ENCODE results near the gene ARHGDIA.
"Not testable (repeated sequence)": the region's sequence is repeated elsewhere in the genome, so short reads cannot be mapped to it uniquely, and the experiment has no call there.

ARHGDIA gene

DNA sequence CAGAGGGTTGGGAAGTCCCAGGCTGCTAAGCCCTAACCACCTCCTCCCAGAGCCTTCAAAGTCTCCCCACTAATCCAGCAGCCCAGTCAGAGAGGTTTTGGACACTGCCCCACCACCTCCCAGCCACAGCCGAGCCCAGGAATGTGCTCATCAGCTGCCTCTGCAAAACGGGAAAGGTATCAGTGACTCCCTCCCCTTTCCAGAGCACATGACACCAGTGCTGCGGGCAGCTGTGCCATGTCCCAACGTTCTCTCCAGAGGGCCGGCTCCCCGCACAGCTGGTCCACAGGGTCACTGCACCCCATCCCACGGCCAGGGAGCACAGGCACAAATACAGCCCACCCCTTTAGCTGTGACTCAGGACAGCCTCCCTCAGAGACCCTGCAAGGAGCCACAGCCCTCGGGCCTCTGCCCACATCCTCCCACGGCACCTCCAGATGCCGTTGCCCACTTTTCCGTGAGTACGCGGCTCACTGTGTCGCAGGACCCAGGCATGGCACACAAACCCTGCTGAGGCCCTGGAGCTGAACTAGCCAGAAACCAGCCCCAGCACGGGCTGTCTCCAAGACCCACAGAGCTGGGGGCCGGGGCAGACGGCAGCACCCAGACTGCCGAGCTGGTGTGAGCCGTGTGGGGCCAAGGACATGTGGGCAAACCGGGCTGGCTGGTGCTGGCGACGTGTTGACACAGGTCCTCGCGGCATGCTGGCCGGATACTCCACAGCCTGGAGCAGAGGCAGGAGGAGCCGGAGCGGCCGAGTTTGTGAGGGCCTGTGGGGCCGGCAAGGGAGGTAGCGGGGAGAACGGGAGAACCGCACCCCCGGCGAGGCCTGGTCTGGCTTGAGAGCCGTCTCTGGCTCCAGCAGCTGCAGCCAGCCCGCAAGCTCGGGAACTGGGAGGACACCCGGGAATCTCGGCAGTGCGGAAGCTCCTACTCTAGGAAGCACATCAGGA lies 30.0 kb downstream of the ARHGDIA start:
- TF ChIP-seq CTCF (IDR thresholded peaks at IDR 0.05; ENCODE audit: insufficient read depth, low read depth, low read length, missing control alignments): no peak
- DNase-seq (ENCODE audit: low read depth): peak; percentile 95
- H3K4me3 ChIP-seq (ENCODE audit: low read length): peak overlapping the region; percentile 24

DNA sequence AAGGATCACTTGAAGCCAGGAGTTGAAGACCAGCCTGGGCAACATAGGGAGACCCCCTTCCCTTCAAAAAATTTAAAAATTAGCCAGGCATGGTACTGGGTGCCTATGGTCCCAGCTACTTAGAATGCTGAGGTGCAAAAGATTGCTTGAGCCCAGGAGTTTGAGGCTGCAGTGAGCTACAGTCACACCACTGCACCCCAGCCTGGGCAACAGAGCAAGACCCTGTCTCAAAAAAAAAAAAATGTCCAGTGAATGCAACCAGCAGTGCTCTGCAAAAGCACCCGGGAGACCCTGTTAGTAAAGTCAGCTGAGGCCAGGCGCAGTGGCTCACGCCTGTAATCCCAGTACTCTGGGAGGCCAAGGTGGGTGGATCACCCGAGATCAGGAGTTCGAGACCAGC lies 31.1 kb downstream of the ARHGDIA start:
- DNase-seq (ENCODE audit: low read depth); H3K4me3 ChIP-seq (ENCODE audit: low read length): not testable (repeated sequence)

DNA sequence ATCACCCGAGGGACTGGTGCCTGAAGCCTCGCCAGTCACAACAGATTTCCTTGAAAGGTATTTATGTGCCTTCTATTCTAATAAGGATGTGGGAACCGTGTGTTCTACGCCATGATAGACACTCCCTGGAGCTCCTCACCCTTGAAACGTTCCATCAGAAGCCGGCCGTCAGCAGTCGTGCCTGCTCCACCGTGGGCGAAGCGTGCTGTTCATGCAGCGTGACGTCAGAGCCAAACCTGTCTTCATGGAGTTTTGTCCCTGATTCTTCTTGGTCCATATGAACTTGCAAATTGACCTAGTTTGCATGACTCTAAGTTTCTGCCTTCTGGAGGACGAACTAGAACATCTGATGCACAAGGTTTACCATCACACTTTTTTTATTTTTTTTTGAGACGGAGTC lies 31.8 kb downstream of the ARHGDIA start:
- no peak for DNase-seq (ENCODE audit: low read depth)
- no peak overlapping the region for H3K4me3 ChIP-seq (ENCODE audit: low read length)
- TF ChIP-seq CTCF (IDR thresholded peaks at IDR 0.05; ENCODE audit: insufficient read depth, low read depth, low read length, missing control alignments): no peak

GRCh38 chr17:81838753-81839255 lies 32.3 kb downstream of the ARHGDIA start:
- no peak for TF ChIP-seq CTCF (IDR thresholded peaks at IDR 0.05; ENCODE audit: insufficient read depth, low read depth, low read length, missing control alignments)

GRCh38 chr17:81837641-81838040 lies 33.5 kb downstream of the ARHGDIA start:
- TF ChIP-seq CTCF (IDR thresholded peaks at IDR 0.05; ENCODE audit: insufficient read depth, low read depth, low read length, missing control alignments): no peak
- no peak overlapping the region for H3K4me3 ChIP-seq (ENCODE audit: low read length)
- no peak for DNase-seq (ENCODE audit: low read depth)

More at GRCh38 chr17:81838753-81839255, 32.3 kb downstream of the ARHGDIA start:
- DNase-seq (ENCODE audit: low read depth): no peak
- H3K4me3 ChIP-seq (ENCODE audit: low read length): no peak overlapping the region

DNA sequence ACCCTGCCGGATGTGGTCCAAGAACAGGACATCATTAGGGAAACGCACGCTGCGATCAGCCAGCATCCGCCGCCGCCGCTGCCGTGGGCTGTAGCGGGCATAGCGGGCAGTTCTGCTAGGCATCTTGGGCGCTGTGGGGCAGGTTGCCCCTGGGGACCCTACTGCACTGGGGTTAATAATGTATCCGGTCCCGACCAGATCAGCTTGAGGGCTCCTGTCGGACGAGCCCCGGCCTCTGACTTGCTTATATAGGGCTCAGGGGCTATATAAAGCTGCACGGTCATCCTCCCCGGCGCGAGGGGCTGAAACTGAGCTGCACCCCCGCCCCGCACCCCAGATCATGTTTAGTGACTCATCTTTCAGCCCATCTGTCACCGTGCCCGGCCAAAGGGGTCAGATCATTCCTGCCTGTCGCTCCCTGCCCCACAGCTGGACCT lies 36.3 kb downstream of the ARHGDIA start, which contains the start of gene PPP1R27:
Gene PPP1R27 (minus strand): TSS at position 220 of the 437 bp plus-strand sequence. CDS start 97 bp downstream, at position 123.
- no peak for TF ChIP-seq CTCF (IDR thresholded peaks at IDR 0.05; ENCODE audit: insufficient read depth, low read depth, low read length, missing control alignments)
- H3K4me3 ChIP-seq (ENCODE audit: low read length): peak within 1 kb of the TSS; percentile 81
- DNase-seq (ENCODE audit: low read depth): no peak

- TF ChIP-seq CTCF (IDR thresholded peaks at IDR 0.05; ENCODE audit: insufficient read depth, low read depth, low read length, missing control alignments): no peak
- DNase-seq (ENCODE audit: low read depth): no peak
- H3K4me3 ChIP-seq (ENCODE audit: low read length): peak overlapping the region; percentile 81
Measured at GRCh38 chr17:81833921-81834830, 37.0 kb downstream of the ARHGDIA start.
